GM10248 (cell line): ENCODE measurements around the gene ZRANB1.
A peak's percentile ranks its signal among the peaks of the same experiment; 100 is the strongest.
"Not testable (repeated sequence)": the region's sequence is repeated elsewhere in the genome, so short reads cannot be mapped to it uniquely, and the experiment has no call there.

Experiments used
- CTCF ChIA-PET: fragments of 300-600 bp; sonication (Branson Sonifier 250); formaldehyde crosslinking; extraction: SDS; loops from one replicate; lab custom pipeline; 2021; ENCODE audit warnings: antibody characterized with exemption; lab: Yijun Ruan, JAX
- POLR2A ChIA-PET: fragments of 350-650 bp; sonication (Branson Sonifier 250); formaldehyde crosslinking; extraction: SDS; loops from one replicate; lab custom pipeline; 2020; ENCODE audit warnings: antibody characterized with exemption; lab: Yijun Ruan, JAX
- DNase-seq: peaks from one replicate; pipeline ENCODE4 v3.0.0; 2012; ENCODE audit errors: extremely low spot score
- TF ChIP-seq, protein P1 (sequence below): IDR thresholded peaks from 2 replicates; pipeline ENCODE4 v1.5.1; 2012; ENCODE audit warnings: mild to moderate bottlenecking, low read depth; ENCODE audit errors: extremely low read depth, missing control alignments, control extremely low read depth

The ZRANB1 gene

DNA sequence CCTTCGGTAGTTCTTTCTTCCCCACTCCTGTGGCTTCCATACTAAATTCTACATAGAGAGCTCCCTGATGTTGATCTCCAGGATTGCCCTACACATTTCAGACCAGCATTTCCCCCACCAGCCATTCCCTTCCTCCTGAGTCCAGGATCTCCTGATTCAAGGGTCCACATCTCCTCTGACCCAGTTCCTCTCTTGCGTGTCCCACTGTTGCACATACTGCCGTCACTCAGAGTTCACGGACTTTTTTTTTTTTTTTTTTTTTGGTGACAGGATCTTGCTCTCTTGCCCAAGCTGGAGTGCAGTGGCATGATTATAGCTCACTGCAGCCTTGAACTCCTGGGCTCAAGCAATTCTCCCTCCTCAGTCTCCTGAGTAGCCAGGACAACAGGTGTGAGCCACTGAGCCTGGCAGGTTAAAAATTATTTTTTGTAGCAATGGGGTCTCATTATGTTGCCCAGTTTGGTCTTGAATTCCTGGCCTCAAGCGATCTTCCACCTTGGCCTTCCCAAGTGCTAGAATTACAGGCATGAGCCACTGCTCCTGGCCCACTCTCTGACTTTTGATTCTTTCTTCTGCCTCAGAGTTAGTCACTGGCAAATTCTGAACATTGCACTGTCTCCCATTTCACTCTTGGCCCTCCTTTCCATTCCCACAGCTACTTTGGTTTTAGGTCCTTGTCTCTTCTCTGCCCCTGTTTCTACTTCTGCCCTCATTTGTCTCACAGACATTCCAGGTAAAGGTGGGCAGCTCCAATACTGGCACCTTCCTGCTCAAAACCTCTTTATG lies 29.6 kb upstream of the ZRANB1 start:
- POLR2A ChIA-PET = interaction anchor here (0.6 kb wide), 1 partner anchor 817 kb away, joined by 3 read pairs; no protein-coding TSS in a partner anchor
- TF ChIP-seq, protein P1, sequence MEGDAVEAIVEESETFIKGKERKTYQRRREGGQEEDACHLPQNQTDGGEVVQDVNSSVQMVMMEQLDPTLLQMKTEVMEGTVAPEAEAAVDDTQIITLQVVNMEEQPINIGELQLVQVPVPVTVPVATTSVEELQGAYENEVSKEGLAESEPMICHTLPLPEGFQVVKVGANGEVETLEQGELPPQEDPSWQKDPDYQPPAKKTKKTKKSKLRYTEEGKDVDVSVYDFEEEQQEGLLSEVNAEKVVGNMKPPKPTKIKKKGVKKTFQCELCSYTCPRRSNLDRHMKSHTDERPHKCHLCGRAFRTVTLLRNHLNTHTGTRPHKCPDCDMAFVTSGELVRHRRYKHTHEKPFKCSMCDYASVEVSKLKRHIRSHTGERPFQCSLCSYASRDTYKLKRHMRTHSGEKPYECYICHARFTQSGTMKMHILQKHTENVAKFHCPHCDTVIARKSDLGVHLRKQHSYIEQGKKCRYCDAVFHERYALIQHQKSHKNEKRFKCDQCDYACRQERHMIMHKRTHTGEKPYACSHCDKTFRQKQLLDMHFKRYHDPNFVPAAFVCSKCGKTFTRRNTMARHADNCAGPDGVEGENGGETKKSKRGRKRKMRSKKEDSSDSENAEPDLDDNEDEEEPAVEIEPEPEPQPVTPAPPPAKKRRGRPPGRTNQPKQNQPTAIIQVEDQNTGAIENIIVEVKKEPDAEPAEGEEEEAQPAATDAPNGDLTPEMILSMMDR = no peak
- DNase-seq = no peak
- CTCF ChIA-PET = interaction anchor here (0.8 to 1.4 kb wide), 2 partner anchors 12 to 80 kb away, joined by 3 read pairs; no protein-coding TSS in a partner anchor

DNA sequence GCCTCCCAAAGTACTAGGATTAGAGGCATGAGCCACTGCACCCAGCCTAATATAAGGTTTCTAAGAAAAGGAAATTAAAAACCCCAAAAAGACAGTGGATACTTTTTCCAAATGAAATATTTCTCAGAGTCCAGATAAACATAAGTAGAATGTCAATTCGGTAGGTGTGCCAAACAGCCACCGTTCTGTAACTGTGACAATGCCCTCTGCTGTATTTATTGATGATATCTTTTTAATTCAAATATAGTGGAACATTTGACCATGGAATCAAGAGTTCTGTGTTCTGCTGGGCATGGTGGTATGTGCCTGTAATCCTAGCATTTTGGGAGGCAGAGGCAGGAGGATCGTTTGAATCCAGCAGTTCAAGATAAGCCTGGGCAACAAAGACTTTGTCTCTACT lies 28.8 kb upstream of the ZRANB1 start:
- ChIA-PET CTCF (no interaction called here), POLR2A (no interaction called here)
- TF ChIP-seq, protein P1 = no peak
- no peak for DNase-seq

DNA sequence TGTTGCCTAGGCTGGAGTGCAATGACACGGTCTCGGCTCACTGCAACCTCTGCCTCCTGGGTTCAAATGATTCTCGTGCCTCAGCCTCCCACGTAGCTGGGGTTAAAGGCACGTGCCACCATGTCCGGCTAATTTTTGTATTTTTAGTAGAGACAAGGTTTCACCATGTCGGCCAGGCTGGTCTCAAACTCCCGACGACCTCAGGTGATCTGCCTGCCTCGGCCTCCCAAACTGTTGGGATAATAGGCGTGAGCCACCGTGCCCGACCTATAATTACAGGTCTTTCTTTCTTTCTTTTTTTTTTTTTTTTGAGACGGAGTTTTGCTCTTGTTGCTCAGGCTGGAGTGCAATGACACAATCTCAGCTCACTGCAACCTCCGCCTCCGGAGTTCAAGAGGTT lies 27.5 kb upstream of the ZRANB1 start:
- POLR2A ChIA-PET, DNase-seq, CTCF ChIA-PET: not testable (repeated sequence)

DNA sequence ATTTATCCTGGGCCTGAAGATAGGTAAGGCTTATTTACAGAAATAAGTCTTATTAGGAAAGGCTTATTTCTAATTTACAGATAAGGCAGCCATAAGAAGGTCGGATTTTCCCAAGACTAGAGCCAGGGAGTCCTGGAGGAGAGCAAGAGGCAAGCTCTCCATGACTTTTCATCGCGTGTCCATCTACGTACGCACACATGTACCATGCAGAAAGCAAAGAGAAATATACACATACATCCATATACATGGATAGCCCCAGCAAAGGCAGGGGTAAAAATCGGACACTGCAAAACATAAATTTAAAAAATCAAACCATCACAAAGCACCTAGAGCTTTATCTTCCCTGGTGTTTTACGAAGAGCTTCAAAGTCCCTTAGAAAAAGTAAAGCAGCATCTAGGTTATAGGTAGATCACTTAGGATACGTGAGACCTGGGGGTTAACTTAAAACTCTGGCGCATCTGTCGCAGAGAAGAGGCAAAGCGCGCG lies 25.8 kb upstream of the ZRANB1 start:
- ChIA-PET POLR2A (no interaction called here), CTCF (interaction anchor here (0.8 to 1.5 kb wide), 10 partner anchors 11 to 175 kb away, joined by 3 to 7 read pairs (median 4); no protein-coding TSS in a partner anchor)
- TF ChIP-seq, protein P1 = no peak
- DNase-seq = no peak

DNA sequence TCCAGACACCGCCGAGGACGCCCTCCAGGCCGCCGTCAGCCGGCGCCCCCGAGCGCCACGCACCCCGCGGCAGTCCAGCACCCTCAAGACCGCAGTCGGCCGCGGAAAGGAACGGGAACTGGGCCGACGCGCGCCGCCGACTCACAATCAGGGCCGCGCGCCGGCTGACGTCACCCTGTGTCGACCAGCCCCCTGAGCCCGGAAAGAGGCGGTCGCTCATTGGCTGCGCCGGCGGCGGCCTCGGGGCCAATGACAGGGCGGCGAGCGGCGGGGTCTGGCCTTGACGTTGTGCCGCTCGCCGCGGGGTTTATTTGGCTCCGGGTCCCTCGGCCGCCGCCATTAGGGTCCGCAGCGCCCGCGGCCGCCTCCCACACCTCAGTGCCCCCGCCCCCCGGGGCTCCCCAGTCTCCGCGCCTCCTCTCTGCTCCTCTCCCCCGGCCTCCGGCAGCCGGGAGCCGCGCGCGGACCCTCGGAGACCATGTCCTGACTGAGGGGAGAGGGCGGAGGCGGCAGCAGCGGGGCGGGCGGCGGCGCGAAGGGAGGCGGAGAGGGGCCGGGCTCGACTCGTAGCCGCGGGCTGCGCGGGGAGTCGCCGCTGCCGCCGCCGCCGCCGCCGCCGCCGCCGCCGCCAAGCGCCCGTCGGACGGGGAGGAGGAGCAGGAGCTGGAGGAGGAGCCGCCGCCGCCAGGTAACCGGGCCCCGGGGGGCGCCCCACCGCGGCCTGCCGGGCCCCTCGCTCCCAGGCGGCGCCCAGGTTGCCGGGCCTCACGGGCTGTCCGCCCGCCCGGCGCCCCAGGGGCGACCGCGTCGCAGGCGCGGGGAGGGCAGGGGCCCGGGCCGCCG lies 25.1 kb upstream of the ZRANB1 start:
- peak; percentile 99 for DNase-seq
- ChIA-PET POLR2A (interaction anchor here (1.5 kb wide), 1 partner anchor 9 kb away, joined by 3 read pairs; no protein-coding TSS in a partner anchor), CTCF (interaction anchor here (0.8 to 1.4 kb wide), 7 partner anchors 10 to 149 kb away, joined by 3 to 7 read pairs (median 4); no protein-coding TSS in a partner anchor)
- TF ChIP-seq, protein P1 = no peak

DNA sequence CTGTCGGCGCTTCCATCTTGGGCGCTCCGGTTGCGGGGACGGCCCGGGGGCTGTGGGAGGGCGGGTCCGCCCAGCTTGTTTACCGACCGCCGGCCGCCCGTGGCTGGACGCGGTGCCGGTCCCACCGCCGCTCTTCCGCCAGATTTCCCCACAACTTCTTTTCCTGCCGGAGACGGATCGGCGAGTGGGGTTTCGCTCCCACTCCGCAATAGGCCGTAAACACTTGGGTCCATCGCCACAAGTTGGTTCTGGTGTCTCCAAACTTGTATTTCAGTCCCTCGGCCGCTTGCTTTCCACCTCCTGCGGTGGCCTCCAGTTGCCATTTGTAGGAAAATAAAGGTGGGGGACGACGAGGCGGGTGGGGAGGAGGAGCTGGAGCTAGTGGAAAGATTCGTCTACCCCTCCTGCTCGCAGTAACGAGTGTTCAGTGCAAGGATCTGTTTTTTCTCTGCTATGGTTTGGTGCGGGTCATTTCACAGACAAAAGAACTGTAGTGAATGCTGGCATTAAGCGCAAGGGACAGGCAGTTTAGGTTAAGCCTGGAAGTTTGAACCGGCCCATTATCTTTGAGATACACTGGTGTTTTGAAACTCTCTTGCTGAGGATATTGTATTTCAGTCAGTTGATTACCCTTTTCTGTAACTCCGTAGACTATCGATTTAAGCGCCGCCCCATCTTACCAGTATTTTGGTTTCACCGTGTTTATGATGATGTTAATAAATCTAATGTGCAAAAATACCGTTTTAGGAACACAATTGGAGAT lies 24.3 kb upstream of the ZRANB1 start:
- TF ChIP-seq, protein P1 = no peak
- ChIA-PET CTCF (no interaction called here), POLR2A (interaction anchor here (1.5 kb wide), 1 partner anchor 9 kb away, joined by 3 read pairs; no protein-coding TSS in a partner anchor)
- DNase-seq = peak; percentile 37
